HepG2 (cell line): ENCODE measurements around the gene SMIM29. TPM values are rescaled to one million over a fixed set of nuclear protein-coding genes. Genes with fewer than 3 reads are reported as not detected.
A peak's percentile ranks its signal among the peaks of the same experiment; 100 is the strongest.

Source experiments
- AKAP8 ChIP-seq: sonication (generic); formaldehyde crosslinking; IDR thresholded peaks from 2 replicates; pipeline ENCODE4 v1.5.1; 2020; ENCODE audit warnings: mild to moderate bottlenecking, missing genetic modification reagents
- CBX2 ChIP-seq, 2 experiments: fragments of 200-600 bp in 1 of 2; sonication (generic); formaldehyde crosslinking in 1 of 2; IDR thresholded peaks; 2 replicates each; pipeline versions ENCODE4 v1.7.0 to v1.8.1; 2018 to 2022; ENCODE audit warnings: low read depth in 2 of 2, low read length in 1 of 2, mild to moderate bottlenecking in 1 of 2, missing genetic modification reagents in 1 of 2
- CC2D1A ChIP-seq: sonication (generic); formaldehyde crosslinking; IDR thresholded peaks from 2 replicates; pipeline ENCODE4 v1.8.1; 2023; ENCODE audit warnings: mild to moderate bottlenecking, missing genetic modification reagents
- GATA4 ChIP-seq: sonication (generic); IDR thresholded peaks from 2 replicates; pipeline ENCODE4 v1.6.1; 2016; ENCODE audit warnings: antibody characterized with exemption, low read depth, borderline replicate concordance
- HES4 ChIP-seq: sonication (generic); formaldehyde crosslinking; IDR thresholded peaks from 2 replicates; pipeline ENCODE4 v1.9.0; 2021; ENCODE audit warnings: mild to moderate bottlenecking, missing genetic modification reagents, borderline replicate concordance
- NKX3-1 ChIP-seq: sonication (generic); formaldehyde crosslinking; IDR thresholded peaks from 2 replicates; pipeline ENCODE4 v1.5.0; 2020; ENCODE audit warnings: missing genetic modification reagents
- PCBP2 ChIP-seq: fragments of 200-400 bp; formaldehyde crosslinking; optimal IDR thresholded peaks from 2 replicates; pipeline ENCODE3; 2018; ENCODE audit warnings: low read length, low read depth; ENCODE audit not compliant: poor library complexity, severe bottlenecking
- RFXANK ChIP-seq: IDR thresholded peaks from 2 replicates; pipeline ENCODE4 v1.6.1; 2016
- SIN3B ChIP-seq: fragments of 150-350 bp; IDR thresholded peaks from 2 replicates; pipeline ENCODE4 v1.6.1; 2014; ENCODE audit warnings: low read length
- TEAD3 ChIP-seq: optimal IDR thresholded peaks from 2 replicates; pipeline ENCODE3; 2016; ENCODE audit warnings: borderline replicate concordance
- ZBTB2 ChIP-seq: sonication (generic); formaldehyde crosslinking; IDR thresholded peaks from 2 replicates; pipeline ENCODE4 v1.8.0; 2022; ENCODE audit warnings: low read depth, missing genetic modification reagents
- ZGPAT ChIP-seq: IDR thresholded peaks from 2 replicates; pipeline ENCODE4 v1.6.1; 2016; ENCODE audit warnings: mild to moderate bottlenecking
- ZNF142 ChIP-seq: sonication (generic); formaldehyde crosslinking; IDR thresholded peaks from 2 replicates; pipeline ENCODE4 v1.4.0; 2020; ENCODE audit warnings: missing genetic modification reagents
- ZNF552 ChIP-seq: sonication (generic); formaldehyde crosslinking; IDR thresholded peaks from 2 replicates; pipeline ENCODE4 v1.9.0; 2022; ENCODE audit warnings: missing genetic modification reagents, mild to moderate bottlenecking, borderline replicate concordance
- polyA plus RNA-seq, 8 experiments: library from polyadenylated mRNA; depleted of rRNA in 3 of 8; stranded (reverse) in 7 of 8; unstranded in 1 of 8; fragments of >200 nt; fragmentation: Illumina TruSeq in 4 of 8; extraction: Trizol in 4 of 8; gene quantifications; 2 replicates each; pipeline versions ENCODE4 v1.2.1 to v1.2.3, GENCODE V29; 2011 to 2016; ENCODE audit warnings: low read depth in 4 of 8, missing spikeins in 1 of 8, mixed read lengths in 1 of 8; ENCODE audit not compliant: insufficient read depth in 1 of 8
- total RNA-seq, 5 experiments: library from RNA; depleted of rRNA; stranded (reverse); fragments of >200 nt; fragmentation: Illumina TruSeq; extraction: Trizol; gene quantifications; 2 replicates each; pipeline ENCODE4 v1.2.3, GENCODE V29; 2016; ENCODE audit warnings: low read depth in 1 of 5
- TF ChIP-seq, protein P1 (sequence below): sonication (generic); formaldehyde crosslinking; IDR thresholded peaks from 2 replicates; pipeline ENCODE4 v1.5.1; 2020; ENCODE audit warnings: mild to moderate bottlenecking, missing genetic modification reagents, borderline replicate concordance
- TF ChIP-seq, protein P2 (sequence below): sonication (generic); formaldehyde crosslinking; IDR thresholded peaks from 2 replicates; pipeline ENCODE4 v1.5.0; 2020; ENCODE audit warnings: missing genetic modification reagents

SMIM29 gene
- total and polyA plus RNA-seq, 2 of the 13 experiments (the other 11 are each of a cell fraction or from before 2014, with no cell fraction given), result 8.8 to 15.3 TPM

- TF ChIP-seq HES4 (CRISPR knock-in tag) (peak; percentile 44; the same call in 1 of the 2 replicates), TEAD3 (CRISPR knock-in tag) (no peak), ZBTB2 (CRISPR knock-in tag) (no peak), ZNF142 (CRISPR knock-in tag) (peak; percentile 96), ZNF552 (CRISPR knock-in tag) (peak; percentile 35; the same call in 1 of the 2 replicates), CC2D1A (no peak), CBX2 (IDR thresholded peaks at IDR 0.05; ENCODE audit: low read depth, low read length) (no peak), CBX2 (CRISPR knock-in tag; IDR thresholded peaks at IDR 0.05; ENCODE audit: low read depth) (no peak; the same call in 1 of the 2 replicates), PCBP2 (no peak), SIN3B (peak; percentile 28; the same call in 1 of the 2 replicates), ZGPAT (peak; percentile 87), AKAP8 (no peak), RFXANK (CRISPR knock-in tag) (peak; percentile 66; the same call in 1 of the 2 replicates), GATA4 (peak; percentile 47), NKX3-1 (CRISPR knock-in tag) (no peak)
- TF ChIP-seq, protein P1, sequence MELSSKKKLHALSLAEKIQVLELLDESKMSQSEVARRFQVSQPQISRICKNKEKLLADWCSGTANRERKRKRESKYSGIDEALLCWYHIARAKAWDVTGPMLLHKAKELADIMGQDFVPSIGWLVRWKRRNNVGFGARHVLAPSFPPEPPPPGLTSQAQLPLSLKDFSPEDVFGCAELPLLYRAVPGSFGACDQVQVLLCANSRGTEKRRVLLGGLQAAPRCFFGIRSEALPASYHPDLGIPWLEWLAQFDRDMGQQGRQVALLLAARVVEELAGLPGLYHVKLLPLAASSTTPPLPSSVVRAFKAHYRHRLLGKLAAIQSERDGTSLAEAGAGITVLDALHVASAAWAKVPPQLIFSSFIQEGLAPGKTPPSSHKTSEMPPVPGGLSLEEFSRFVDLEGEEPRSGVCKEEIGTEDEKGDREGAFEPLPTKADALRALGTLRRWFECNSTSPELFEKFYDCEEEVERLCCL (CRISPR knock-in tag), result no peak
- TF ChIP-seq, protein P2, sequence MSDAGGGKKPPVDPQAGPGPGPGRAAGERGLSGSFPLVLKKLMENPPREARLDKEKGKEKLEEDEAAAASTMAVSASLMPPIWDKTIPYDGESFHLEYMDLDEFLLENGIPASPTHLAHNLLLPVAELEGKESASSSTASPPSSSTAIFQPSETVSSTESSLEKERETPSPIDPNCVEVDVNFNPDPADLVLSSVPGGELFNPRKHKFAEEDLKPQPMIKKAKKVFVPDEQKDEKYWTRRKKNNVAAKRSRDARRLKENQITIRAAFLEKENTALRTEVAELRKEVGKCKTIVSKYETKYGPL (CRISPR knock-in tag), result no peak
Observed at GRCh38 chr6:34248727-34249468, at the start of gene SMIM29 (continued).
